Skin of body (tissue), 2 donors: ENCODE measurements around the gene SLC25A13. TPM values are rescaled to one million over a fixed set of nuclear protein-coding genes. Genes with fewer than 3 reads are reported as not detected.

Source experiments
- DNase-seq: peaks from one replicate; lab custom pipeline; 2025; lab: John Stamatoyannopoulos, UW
- total RNA-seq: library from RNA; depleted of rRNA; stranded (reverse); fragments of >200 nt; gene quantifications from one replicate; pipeline ENCODE4 v1.2.3, GENCODE V29; 2014

SLC25A13 gene
- total RNA-seq, 1 donor from 2014 or later = 15.7 TPM

DNA sequence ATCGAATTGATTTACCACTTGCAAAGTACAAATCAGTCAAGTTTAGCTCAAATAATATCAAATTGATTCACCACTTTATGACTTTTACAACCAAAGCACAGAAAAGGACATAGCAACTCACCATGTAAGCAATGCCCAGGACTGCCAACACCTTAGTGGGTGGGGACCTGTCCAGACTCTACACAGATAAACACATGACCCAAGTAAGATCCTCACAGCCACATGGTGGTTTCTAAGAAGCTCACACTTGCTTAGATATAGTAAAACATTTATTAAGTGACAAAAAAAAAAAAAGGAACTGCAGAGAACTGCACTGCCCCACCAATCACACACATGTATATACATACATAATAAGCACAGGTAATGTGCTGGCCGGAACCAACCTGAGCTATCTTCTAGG, 116.2 kb downstream of the SLC25A13 start:
- no peak for DNase-seq

- DNase-seq = no peak
These were observed 117.3 kb downstream of the SLC25A13 start for GRCh38 chr7:96204601-96205000.

- DNase-seq = no peak
These were observed 118.1 kb downstream of the SLC25A13 start for GRCh38 chr7:96203786-96204185.

DNA sequence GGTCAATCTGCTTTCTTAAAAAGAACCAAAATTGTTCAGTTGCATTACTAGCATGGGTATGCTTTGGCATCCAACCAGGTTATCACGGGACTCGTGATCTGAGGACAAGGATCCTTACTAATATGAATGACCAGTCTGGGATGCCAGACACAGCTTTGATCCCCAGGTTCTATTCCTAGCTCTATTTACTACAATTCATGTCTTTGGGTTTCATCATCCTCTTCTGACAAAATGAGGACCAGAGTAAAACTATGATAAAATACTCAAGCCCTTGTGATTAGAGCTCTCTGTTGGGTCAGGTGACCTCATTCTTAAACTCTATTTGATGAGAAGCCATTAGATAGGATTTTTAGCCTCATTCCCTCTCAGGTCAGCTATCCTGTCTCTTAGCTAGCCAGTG, 119.8 kb downstream of the SLC25A13 start:
- no peak for DNase-seq

- no peak for DNase-seq
These were observed 121.2 kb downstream of the SLC25A13 start for GRCh38 chr7:96200740-96201139.

- no peak for DNase-seq
These were observed 122.5 kb downstream of the SLC25A13 start for GRCh38 chr7:96199421-96199820.

- DNase-seq = no peak
These were observed 123.8 kb downstream of the SLC25A13 start for GRCh38 chr7:96198047-96198636.

DNA sequence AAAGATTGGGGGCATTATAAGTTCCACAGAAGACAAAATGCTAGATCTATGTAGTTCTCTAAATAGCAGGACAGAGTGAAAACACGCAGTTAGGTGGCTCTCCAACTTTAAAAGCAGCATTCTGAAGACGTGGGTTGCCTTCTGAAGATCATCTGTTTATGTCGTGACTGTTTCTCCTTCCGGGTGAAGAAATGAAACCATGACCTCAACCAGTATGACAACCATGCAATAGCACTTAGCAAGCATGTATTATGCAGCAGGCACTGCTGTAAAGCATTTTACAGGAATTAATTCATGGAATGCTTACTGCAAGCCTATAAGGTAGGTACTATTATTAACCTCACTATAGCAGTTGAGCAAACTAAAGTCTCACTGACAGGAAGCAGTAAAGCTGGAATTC, 125.2 kb downstream of the SLC25A13 start:
- no peak for DNase-seq

GRCh38 chr7:96189129-96189820, 132.6 kb downstream of the SLC25A13 start:
- DNase-seq = peak; percentile 19

GRCh38 chr7:96188591-96188991, 133.3 kb downstream of the SLC25A13 start:
- DNase-seq = no peak

DNA sequence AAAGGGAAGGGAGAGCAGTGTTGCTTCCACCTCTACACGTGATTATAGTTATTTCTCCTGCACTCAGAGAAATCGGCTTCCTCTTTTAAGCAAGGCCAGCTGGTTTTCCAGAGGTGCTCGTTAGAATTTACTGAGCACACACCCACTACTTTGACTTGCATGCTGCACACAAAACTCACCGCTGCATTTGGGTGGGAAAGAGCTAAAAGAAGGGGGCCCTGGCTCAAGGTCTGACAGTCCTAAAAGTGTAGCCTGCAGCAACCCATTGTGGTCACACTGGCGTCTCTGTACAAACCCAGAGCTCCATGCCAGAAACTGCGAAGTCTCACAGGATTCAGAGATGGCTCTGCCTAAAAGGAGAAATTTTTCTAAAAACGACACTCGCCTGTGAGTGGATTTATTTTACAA, 133.7 kb downstream of the SLC25A13 start:
- no peak for DNase-seq

DNA sequence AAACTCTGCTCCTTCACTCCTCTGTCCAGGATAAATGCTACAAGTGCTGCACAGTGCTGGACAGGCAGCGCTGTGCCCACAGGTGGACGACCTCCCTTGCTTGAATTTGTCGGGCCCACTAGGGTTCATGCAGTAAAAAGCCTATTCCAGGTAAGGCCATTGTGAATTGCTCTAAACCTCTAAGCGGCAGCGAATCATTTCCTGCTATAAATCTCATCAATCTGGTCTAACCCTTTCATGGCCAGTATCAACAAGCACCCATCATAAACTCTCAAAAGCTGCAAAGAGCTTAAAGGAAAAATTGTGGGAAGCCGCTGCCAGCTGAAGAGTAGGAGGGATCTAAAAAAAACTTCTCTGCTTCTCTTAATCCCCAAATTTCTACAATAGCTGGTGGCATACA, 134.2 kb downstream of the SLC25A13 start:
- no peak for DNase-seq

GRCh38 chr7:96184783-96185182, 137.1 kb downstream of the SLC25A13 start:
- DNase-seq = no peak

- DNase-seq = no peak
These were observed 138.7 kb downstream of the SLC25A13 start for GRCh38 chr7:96183163-96183670.

DNA sequence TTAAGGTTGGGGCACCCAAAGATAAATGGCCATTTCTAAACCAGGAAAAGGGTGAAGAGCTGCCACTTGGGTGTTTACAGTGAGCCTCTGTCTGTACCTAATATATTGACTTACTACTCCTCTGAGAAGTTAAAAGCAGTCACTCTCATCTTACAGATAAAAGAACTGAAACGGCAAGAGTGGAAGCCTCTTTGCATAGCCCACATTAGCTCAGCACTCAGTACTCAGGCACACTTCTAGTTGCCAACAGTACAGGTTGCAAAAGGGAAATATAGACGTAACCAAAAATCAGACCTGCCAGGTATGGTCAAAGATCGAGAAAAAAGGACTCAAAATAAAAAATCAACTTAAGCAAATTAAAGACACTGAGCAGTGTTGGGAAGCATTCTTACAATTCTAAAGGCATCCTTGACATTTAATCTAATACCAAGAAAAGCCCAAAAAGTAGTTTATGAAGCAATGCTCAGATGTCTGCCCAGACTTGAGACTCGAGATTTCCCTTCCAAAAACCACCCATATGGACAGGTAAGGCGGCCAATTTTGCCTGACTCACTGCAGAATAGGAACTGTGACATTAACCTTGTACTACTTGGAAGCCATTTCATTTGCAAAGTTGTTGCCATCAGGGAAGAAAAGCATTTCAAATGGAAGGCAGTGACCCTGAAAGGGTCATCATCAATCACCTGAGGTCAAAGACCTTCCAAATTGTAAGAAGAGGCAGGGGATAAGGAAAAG, 139.3 kb downstream of the SLC25A13 start:
- DNase-seq = no peak

DNA sequence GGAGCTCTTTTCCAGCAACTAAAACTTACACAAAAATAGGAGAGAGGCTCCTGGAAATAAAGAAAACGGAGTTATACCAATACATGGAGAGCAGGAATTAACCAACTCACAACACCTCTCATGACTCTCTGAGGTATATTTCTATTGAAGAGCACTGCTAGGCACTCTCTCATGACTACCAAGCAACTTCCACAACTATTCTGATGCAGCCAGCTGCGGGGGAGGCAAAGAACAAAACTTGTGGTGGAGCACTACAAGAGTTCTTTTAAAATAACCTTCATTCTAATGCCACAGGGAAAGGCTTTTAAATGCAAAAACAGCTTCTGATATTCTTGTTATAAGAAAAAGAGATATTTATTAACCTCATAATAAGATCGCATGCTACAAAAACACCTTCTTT, 140.7 kb downstream of the SLC25A13 start:
- DNase-seq = no peak

- peak; percentile 20 for DNase-seq
These were observed 142.1 kb downstream of the SLC25A13 start for GRCh38 chr7:96179837-96180236.

- DNase-seq = no peak
These were observed 142.6 kb downstream of the SLC25A13 start for GRCh38 chr7:96179341-96179740.

DNA sequence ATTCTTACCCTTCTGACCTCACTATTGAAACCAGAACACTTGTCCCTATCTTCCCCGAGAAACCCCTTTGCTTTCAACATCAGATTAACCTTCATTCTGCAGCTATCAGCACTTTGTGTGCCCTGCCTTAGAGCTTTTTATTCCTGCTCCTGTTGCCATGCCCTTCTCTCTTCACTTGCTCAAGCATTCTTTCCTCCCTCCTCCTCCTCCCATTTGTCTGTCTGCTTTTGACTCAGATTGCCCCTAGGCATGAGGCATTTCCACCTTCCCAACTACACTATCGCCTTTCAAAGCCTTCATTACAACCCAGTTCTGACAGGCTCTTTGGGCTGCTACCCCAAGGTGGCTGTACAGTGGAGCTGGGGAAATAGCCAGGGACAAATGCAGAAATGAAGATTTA, 143.3 kb downstream of the SLC25A13 start:
- DNase-seq = no peak

GRCh38 chr7:96177353-96177752, 144.5 kb downstream of the SLC25A13 start:
- DNase-seq = no peak

DNA sequence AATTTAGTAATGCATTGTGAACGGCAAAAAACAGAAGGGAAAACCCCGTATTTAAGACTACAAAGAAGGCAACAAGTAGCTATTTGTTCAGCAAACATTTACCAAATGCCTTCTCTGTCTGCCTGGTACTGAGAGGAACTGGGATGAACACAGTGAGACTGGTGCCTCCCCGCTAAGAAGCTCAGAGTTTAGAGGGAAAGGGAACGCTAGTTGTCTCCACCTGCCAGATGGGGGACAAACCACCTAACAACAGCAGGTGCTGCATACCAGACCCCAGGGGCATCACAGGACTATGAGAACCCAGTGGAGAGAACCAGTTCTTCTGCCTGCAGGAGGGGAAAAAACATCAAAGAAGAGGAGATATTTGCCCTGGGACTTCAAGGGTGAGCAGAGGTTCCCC, 147.1 kb downstream of the SLC25A13 start:
- DNase-seq = no peak

- DNase-seq = no peak
These were observed 148.1 kb downstream of the SLC25A13 start for GRCh38 chr7:96173781-96174180.

GRCh38 chr7:96169439-96169838, 152.5 kb downstream of the SLC25A13 start:
- no peak for DNase-seq
